Fibroblast of skin of left biceps (primary cell): ENCODE results near the gene TMEM192.
"Not testable (repeated sequence)": the region's sequence is repeated elsewhere in the genome, so short reads cannot be mapped to it uniquely, and the experiment has no call there.

Source experiments
- DNase-seq, 2 experiments: peaks; one replicate each; pipeline ENCODE4 v3.0.0-alpha.2; 2013; ENCODE audit warnings: low read depth in 2 of 2

Gene TMEM192

GRCh38 chr4:165112368-165113121, at the start of gene TMEM192:
TMEM192 (minus strand) TSS chr4:165112860; CDS start chr4:165112773, 87 bp downstream.
- peak; percentile 55 to 60 for DNase-seq

GRCh38 chr4:165158762-165159161, 46.1 kb upstream of the TMEM192 start:
- DNase-seq, result no peak

- no peak for DNase-seq
Measured at GRCh38 chr4:165156906-165157305, 44.2 kb upstream of the TMEM192 start.

- DNase-seq, result no peak
Measured at GRCh38 chr4:165154482-165154881, 41.8 kb upstream of the TMEM192 start.

- peak; percentile 52 to 55 for DNase-seq
Measured at GRCh38 chr4:165152527-165152926, 39.9 kb upstream of the TMEM192 start.

GRCh38 chr4:165151734-165152133, 39.1 kb upstream of the TMEM192 start:
- DNase-seq, result no peak

- no peak for DNase-seq
Measured at GRCh38 chr4:165150545-165150944, 37.9 kb upstream of the TMEM192 start.

GRCh38 chr4:165138843-165139242, 26.2 kb upstream of the TMEM192 start:
- DNase-seq, result no peak

GRCh38 chr4:165137205-165137604, 24.5 kb upstream of the TMEM192 start:
- no peak for DNase-seq

- DNase-seq, result no peak
Measured at GRCh38 chr4:165136529-165136928, 23.9 kb upstream of the TMEM192 start.

- no peak for DNase-seq
Measured at GRCh38 chr4:165133150-165133549, 20.5 kb upstream of the TMEM192 start.

- peak in 1 of 2 experiments; percentile 21 for DNase-seq
Measured at GRCh38 chr4:165131247-165131832, 18.7 kb upstream of the TMEM192 start.

GRCh38 chr4:165129924-165130323, 17.3 kb upstream of the TMEM192 start:
- DNase-seq, result no peak

GRCh38 chr4:165125869-165126499, 13.3 kb upstream of the TMEM192 start:
- DNase-seq, result not testable (repeated sequence)

- DNase-seq, result no peak
Measured at GRCh38 chr4:165124488-165124887, 11.8 kb upstream of the TMEM192 start.

GRCh38 chr4:165118256-165118909, 5.7 kb upstream of the TMEM192 start:
- no peak for DNase-seq

GRCh38 chr4:165115301-165115700, 2.6 kb upstream of the TMEM192 start:
- no peak for DNase-seq

- no peak for DNase-seq
Measured at GRCh38 chr4:165111906-165112367, 723 bp downstream of the TMEM192 start.

- no peak for DNase-seq
Measured at GRCh38 chr4:165106518-165106917, 6.1 kb downstream of the TMEM192 start.

- no peak for DNase-seq
Measured at GRCh38 chr4:165101641-165102040, 11.0 kb downstream of the TMEM192 start.

- peak in 1 of 2 experiments; percentile 9 for DNase-seq
Measured at GRCh38 chr4:165096776-165097175, 15.9 kb downstream of the TMEM192 start.

GRCh38 chr4:165095291-165095690, 17.4 kb downstream of the TMEM192 start:
- DNase-seq, result no peak
